HCT116 (cell line): Measurements from ENCODE around the gene MRPL33. TPM values are rescaled to one million over a fixed set of nuclear protein-coding genes. Genes with fewer than 3 reads are reported as not detected.

Experiments used
- ATAC-seq: fragments of 200-7000 bp; cut with Tn5 transposase; 2 replicates; pipeline ENCODE4 v1.9.1; 2020; ENCODE audit warnings: mild to moderate bottlenecking, moderate library complexity
- Bru-seq: library from RNA; stranded (reverse); fragments of 400-500 nt; gene quantifications from one replicate; lab custom pipeline; 2021; lab: Mats Ljungman, UMichigan
- BruChase-seq, 2 experiments: library from RNA; stranded (reverse); fragments of 400-500 nt; gene quantifications; one replicate each; lab custom pipeline; 2021; lab: Mats Ljungman, UMichigan
- BruUV-seq: library from RNA; stranded (reverse); fragments of 400-500 nt; replicated peaks from 2 replicates; lab custom pipeline; 2021; lab: Mats Ljungman, UMichigan
- CTCF ChIA-PET: fragments of 300-600 bp; sonication (Branson Sonifier 250); formaldehyde crosslinking; loops from one replicate; lab custom pipeline; 2021; ENCODE audit warnings: antibody characterized with exemption; lab: Charles Lee
- POLR2A ChIA-PET: fragments of 300-600, 350-600 bp; sonication (Branson Sonifier 250); formaldehyde crosslinking; loops from one replicate; lab custom pipeline; 2021; ENCODE audit warnings: antibody characterized with exemption; lab: Charles Lee
- RAD21 ChIA-PET, 2 experiments: fragments of 300-600 bp; sonication (Branson Sonifier 250); formaldehyde crosslinking; loops; one replicate each; lab custom pipeline; 2023; ENCODE audit warnings: low total read pairs in 2 of 2; ENCODE audit not compliant: uncharacterized antibody in 2 of 2, unreplicated experiment in 2 of 2, low non-redundant PET in 1 of 2; lab: Charles Lee
- DNase-seq: peaks from one replicate; pipeline ENCODE4 v3.0.0-alpha.2; 2010; ENCODE audit warnings: low read depth, low spot score
- H2AFZ ChIP-seq: fragments of 200-600 bp; shearing (Covaris generic), sonication (generic); 2 replicates; pipeline ENCODE4 v1.6.1; 2017; ENCODE audit warnings: low read depth, mixed run types, mixed read lengths, antibody characterized with exemption, low read length; ENCODE audit not compliant: poor library complexity, severe bottlenecking
- H3K27ac ChIP-seq: 2 replicates; pipeline ENCODE4 v1.5.1; 2012; ENCODE audit warnings: low read depth, low read length
- H3K27me3 ChIP-seq: fragments of 200-600 bp; sonication (generic); 2 replicates; pipeline ENCODE4 v1.6.1; 2016; ENCODE audit warnings: mixed run types, low read length, mixed read lengths; ENCODE audit not compliant: insufficient read depth
- H3K36me3 ChIP-seq, 2 experiments: fragments of 200-500 bp in 1 of 2; fragments of 200-600 bp in 1 of 2; sonication (Bioruptor generic) in 1 of 2; sonication (generic) in 1 of 2; 2 replicates each; pipeline versions ENCODE4 v1.5.1 to v1.6.1; 2014 to 2016; ENCODE audit warnings: low read length in 2 of 2, inconsistent platforms in 1 of 2, mixed read lengths in 1 of 2, mixed run types in 1 of 2; ENCODE audit not compliant: insufficient read depth in 2 of 2, control insufficient read depth in 1 of 2
- H3K4me1 ChIP-seq, 2 experiments: fragments of 200-600 bp in 1 of 2; sonication (generic) in 1 of 2; 2 replicates each; pipeline versions ENCODE4 v1.5.1 to v1.6.1; 2012 to 2017; ENCODE audit warnings: low read length in 2 of 2, inconsistent platforms in 1 of 2, mild to moderate bottlenecking in 1 of 2, mixed read lengths in 1 of 2, mixed run types in 1 of 2, moderate library complexity in 1 of 2; ENCODE audit not compliant: insufficient read depth in 2 of 2, control insufficient read depth in 1 of 2
- H3K4me2 ChIP-seq: fragments of 200-600 bp; sonication (generic); 2 replicates; pipeline ENCODE4 v1.6.1; 2017; ENCODE audit warnings: mixed run types, low read length, mixed read lengths
- H3K4me3 ChIP-seq, 2 experiments: fragments of 200-600 bp in 1 of 2; sonication (generic) in 1 of 2; replicated peaks in 1 of 2; 2 replicates each; pipeline ENCODE4 v1.5.1; 2011 to 2016; ENCODE audit warnings: low read length in 2 of 2, control low read depth in 1 of 2, low read depth in 1 of 2, mild to moderate bottlenecking in 1 of 2, mixed read lengths in 1 of 2, mixed run types in 1 of 2
- H3K79me2 ChIP-seq: fragments of 200-600 bp; sonication (generic); 2 replicates; pipeline ENCODE4 v1.6.1; 2017; ENCODE audit warnings: mild to moderate bottlenecking, mixed run types, low read length, moderate library complexity, mixed read lengths; ENCODE audit not compliant: insufficient read depth
- H3K9ac ChIP-seq: fragments of 200-600 bp; sonication (generic); 2 replicates; pipeline ENCODE4 v1.6.1; 2016; ENCODE audit warnings: low read length, mixed read lengths
- H3K9me2 ChIP-seq: fragments of 200-600 bp; sonication (generic), shearing (Covaris generic); 2 replicates; pipeline ENCODE4 v1.6.1; 2017; ENCODE audit warnings: mixed run types, mild to moderate bottlenecking, moderate library complexity; ENCODE audit not compliant: insufficient read depth
- H3K9me3 ChIP-seq, 2 experiments: fragments of 200-500 bp in 1 of 2; fragments of 200-600 bp in 1 of 2; sonication (Bioruptor generic) in 1 of 2; sonication (generic) in 1 of 2; 2 replicates each; pipeline ENCODE4 v1.6.1; 2014 to 2017; ENCODE audit warnings: low read length in 2 of 2, mixed read lengths in 2 of 2, inconsistent platforms in 1 of 2, low read depth in 1 of 2, mild to moderate bottlenecking in 1 of 2, mixed run types in 1 of 2, moderate library complexity in 1 of 2; ENCODE audit not compliant: control insufficient read depth in 1 of 2, insufficient read depth in 1 of 2
- H4K20me1 ChIP-seq: fragments of 200-600 bp; sonication (generic), shearing (Covaris generic); 2 replicates; pipeline ENCODE4 v1.6.1; 2017; ENCODE audit warnings: mixed run types, mild to moderate bottlenecking, moderate library complexity; ENCODE audit not compliant: insufficient read depth
- CBX3 ChIP-seq: IDR thresholded peaks from 2 replicates; pipeline ENCODE4 v1.6.1; 2012; ENCODE audit warnings: low read depth
- EGR1 ChIP-seq: IDR thresholded peaks from 2 replicates; pipeline ENCODE4 v1.6.1; 2012; ENCODE audit warnings: low read depth
- POLR2A ChIP-seq: IDR thresholded peaks from 2 replicates; pipeline ENCODE4 v1.7.0; 2011; ENCODE audit warnings: borderline replicate concordance; ENCODE audit not compliant: insufficient read depth, insufficient read length; ENCODE audit errors: extremely low read depth
- POLR2AphosphoS5 ChIP-seq: IDR thresholded peaks from 2 replicates; pipeline ENCODE4 v1.6.1; 2011; ENCODE audit warnings: mild to moderate bottlenecking, low read depth, low read length, moderate library complexity
- SIN3A ChIP-seq: IDR thresholded peaks from 2 replicates; pipeline ENCODE4 v1.6.1; 2012; ENCODE audit warnings: low read depth
- SP1 ChIP-seq: IDR thresholded peaks from 2 replicates; pipeline ENCODE4 v1.6.1; 2012; ENCODE audit warnings: low read depth
- YY1 ChIP-seq: IDR thresholded peaks from 2 replicates; pipeline ENCODE4 v1.6.1; 2011; ENCODE audit warnings: low read length, low read depth, moderate library complexity, mild to moderate bottlenecking; ENCODE audit not compliant: insufficient replicate concordance; ENCODE audit errors: extremely low read depth
- ZFX ChIP-seq: fragments of 450-650 bp; IDR thresholded peaks from 2 replicates; pipeline ENCODE4 v1.6.1; 2017
- intact Hi-C: fragments of 100-400 bp; cut with micrococcal nuclease; formaldehyde crosslinking; loops from 2 replicates; pipeline ENCODE4 v1.10.0; 2022
- long read RNA-seq: library from polyadenylated mRNA; unstranded; transcript quantifications from one replicate; pipeline ENCODE4 v2.0.0, GENCODE V29; 2021; ENCODE audit not compliant: unreplicated experiment
- polyA plus RNA-seq: library from polyadenylated mRNA; unstranded; fragments of >200 nt; gene quantifications from 2 replicates; pipeline ENCODE4 v1.2.1, GENCODE V29; 2012; ENCODE audit warnings: missing spikeins
- total RNA-seq: library from RNA; stranded (reverse); gene quantifications from one replicate; pipeline ENCODE4 v1.2.1, GENCODE V29; 2021; ENCODE audit not compliant: unreplicated experiment
- TF ChIP-seq, protein P1 (sequence below): IDR thresholded peaks from 2 replicates; pipeline ENCODE4 v1.6.1; 2011; ENCODE audit warnings: mild to moderate bottlenecking, low read length, moderate library complexity; ENCODE audit not compliant: insufficient replicate concordance; ENCODE audit errors: extremely low read depth
- TF ChIP-seq, protein P2 (sequence below), 3 experiments: fragments of 200-600 bp in 1 of 3; sonication (generic) in 1 of 3; IDR thresholded peaks in 2 of 3; conservative IDR thresholded peaks in 1 of 3; 2 replicates each; pipeline ENCODE4 v1.5.1; 2012 to 2017; ENCODE audit warnings: low read depth in 2 of 3, low read length in 2 of 3, antibody characterized with exemption in 1 of 3, borderline replicate concordance in 1 of 3, control low read depth in 1 of 3, mild to moderate bottlenecking in 1 of 3, mixed read lengths in 1 of 3, mixed run types in 1 of 3, moderate library complexity in 1 of 3; ENCODE audit not compliant: insufficient read depth in 1 of 3
- TF ChIP-seq, protein P3 (sequence below): IDR thresholded peaks from 2 replicates; pipeline ENCODE4 v1.6.1; 2012

Gene MRPL33
- total RNA-seq: 66.3 TPM
- 26.1 and 35.9 TPM in 2 replicates for polyA plus RNA-seq
- percentile 95 among the genes with signal in this experiment for Bru-seq, nascent RNA
- BruChase-seq, experiment 1, labeled RNA remaining after a 6-hour chase: percentile 83 among the genes with signal in this experiment
- percentile 85 among the genes with signal in this experiment for BruChase-seq, experiment 2, labeled RNA remaining after a 2-hour chase
- long read RNA-seq, transcript MRPL33-202 (3 exons, 404 nt): minor isoform, 15 of 103 reads
- long read RNA-seq, transcript MRPL33-201 (4 exons, 518 nt): major isoform, 27 of 103 reads
- long read RNA-seq, partial matches to known transcripts: 49 of 103 reads
- long read RNA-seq, other reads (novel, unspliced or antisense): 11 of 103 reads

DNA sequence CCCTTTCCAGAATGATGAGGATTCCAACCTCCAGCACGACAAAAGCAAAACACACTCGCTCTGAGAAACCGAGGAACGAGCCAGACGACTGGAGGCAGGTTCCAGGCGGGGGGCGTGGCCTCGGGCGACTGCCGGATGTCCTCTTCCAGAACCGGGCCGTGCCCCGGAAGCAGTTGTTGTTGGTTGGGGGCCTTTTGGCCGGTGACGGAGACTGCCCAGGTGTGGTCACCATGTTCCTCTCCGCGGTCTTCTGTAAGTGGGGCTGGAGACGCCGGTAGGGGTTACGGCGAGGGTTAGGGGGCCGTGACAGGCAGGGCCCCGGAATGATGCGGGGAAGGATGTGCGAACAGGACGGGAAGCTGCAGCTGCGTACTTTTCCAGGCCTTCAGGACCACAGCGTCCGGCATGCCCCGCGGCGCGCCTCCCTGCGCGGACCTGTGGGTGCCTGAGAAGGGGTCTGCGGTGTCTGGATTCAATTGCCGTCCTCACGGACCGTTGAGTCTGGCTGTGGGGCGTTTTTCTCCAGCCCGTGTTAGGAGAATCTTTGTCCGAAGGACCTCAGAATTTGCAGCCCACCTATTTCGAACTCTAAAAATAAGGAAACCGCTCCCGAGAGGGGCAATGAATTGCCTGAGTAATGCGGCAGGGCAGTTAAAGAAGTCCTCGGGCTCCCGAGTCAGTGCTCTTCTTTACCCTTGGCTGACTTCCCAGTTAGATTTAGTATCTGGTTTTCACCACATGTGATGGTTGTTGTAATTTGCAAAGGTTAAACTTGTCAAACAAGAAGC lies at the start of gene MRPL33:
MRPL33 (plus strand) TSS at position 172 of the 788 bp plus-strand sequence; CDS start at position 231, 59 bp downstream.
- Histone ChIP-seq H3K4me3 (peak within 1 kb of the TSS; percentile 83 to 98), H3K9me3 (no peaks in the 10 kb centered on the region), H3K27me3 (no peaks in the 10 kb centered on the region), H3K27ac (peak within 1 kb of the TSS; percentile 65), H3K36me3 (peaks cover 3 to 11% of the 10 kb centered on the region in 2 experiments; a peak in 2 of 4 replicates), H3K4me1 (peaks cover 5 to 19% of the 10 kb centered on the region in 2 experiments; a peak in 3 of 4 replicates), H3K4me2 (peak within 1 kb of the TSS; percentile 89), H4K20me1 (no peaks in the 10 kb centered on the region), H2AFZ (peak within 1 kb of the TSS; percentile 56), H3K79me2 (peaks cover 51% of the 10 kb centered on the region), H3K9me2 (no peaks in the 10 kb centered on the region), H3K9ac (peak within 1 kb of the TSS; percentile 80)
- BruUV-seq: TSS peak; percentile 60
- ChIA-PET POLR2A (interaction anchor here (0.6 kb wide), 1 partner anchor 49 kb away, joined by 6 read pairs; no protein-coding TSS in a partner anchor), RAD21 (no interaction called here), CTCF (no interaction called here)
- intact Hi-C loops: no loop called here
- peak; percentile 80 for DNase-seq
- peak; percentile 94 for ATAC-seq
- TF ChIP-seq SIN3A: peak; percentile 73
- peak; percentile 83 for TF ChIP-seq ZFX
- TF ChIP-seq, protein P1, sequence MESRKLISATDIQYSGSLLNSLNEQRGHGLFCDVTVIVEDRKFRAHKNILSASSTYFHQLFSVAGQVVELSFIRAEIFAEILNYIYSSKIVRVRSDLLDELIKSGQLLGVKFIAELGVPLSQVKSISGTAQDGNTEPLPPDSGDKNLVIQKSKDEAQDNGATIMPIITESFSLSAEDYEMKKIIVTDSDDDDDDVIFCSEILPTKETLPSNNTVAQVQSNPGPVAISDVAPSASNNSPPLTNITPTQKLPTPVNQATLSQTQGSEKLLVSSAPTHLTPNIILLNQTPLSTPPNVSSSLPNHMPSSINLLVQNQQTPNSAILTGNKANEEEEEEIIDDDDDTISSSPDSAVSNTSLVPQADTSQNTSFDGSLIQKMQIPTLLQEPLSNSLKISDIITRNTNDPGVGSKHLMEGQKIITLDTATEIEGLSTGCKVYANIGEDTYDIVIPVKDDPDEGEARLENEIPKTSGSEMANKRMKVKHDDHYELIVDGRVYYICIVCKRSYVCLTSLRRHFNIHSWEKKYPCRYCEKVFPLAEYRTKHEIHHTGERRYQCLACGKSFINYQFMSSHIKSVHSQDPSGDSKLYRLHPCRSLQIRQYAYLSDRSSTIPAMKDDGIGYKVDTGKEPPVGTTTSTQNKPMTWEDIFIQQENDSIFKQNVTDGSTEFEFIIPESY: no peak
- TF ChIP-seq SP1: peak; percentile 51; the same call in 1 of the 2 replicates
- TF ChIP-seq EGR1: peak; percentile 66; the same call in 1 of the 2 replicates
- TF ChIP-seq, protein P2, sequence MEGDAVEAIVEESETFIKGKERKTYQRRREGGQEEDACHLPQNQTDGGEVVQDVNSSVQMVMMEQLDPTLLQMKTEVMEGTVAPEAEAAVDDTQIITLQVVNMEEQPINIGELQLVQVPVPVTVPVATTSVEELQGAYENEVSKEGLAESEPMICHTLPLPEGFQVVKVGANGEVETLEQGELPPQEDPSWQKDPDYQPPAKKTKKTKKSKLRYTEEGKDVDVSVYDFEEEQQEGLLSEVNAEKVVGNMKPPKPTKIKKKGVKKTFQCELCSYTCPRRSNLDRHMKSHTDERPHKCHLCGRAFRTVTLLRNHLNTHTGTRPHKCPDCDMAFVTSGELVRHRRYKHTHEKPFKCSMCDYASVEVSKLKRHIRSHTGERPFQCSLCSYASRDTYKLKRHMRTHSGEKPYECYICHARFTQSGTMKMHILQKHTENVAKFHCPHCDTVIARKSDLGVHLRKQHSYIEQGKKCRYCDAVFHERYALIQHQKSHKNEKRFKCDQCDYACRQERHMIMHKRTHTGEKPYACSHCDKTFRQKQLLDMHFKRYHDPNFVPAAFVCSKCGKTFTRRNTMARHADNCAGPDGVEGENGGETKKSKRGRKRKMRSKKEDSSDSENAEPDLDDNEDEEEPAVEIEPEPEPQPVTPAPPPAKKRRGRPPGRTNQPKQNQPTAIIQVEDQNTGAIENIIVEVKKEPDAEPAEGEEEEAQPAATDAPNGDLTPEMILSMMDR (IDR thresholded peaks at IDR 0.05 in 2 of 3, conservative IDR thresholded peaks at IDR 0.05 in 1 of 3; ENCODE audit: borderline replicate concordance in 1 of 3, insufficient read depth in 1 of 3, low read depth in 2 of 3, low read length in 2 of 3): no peak
- TF ChIP-seq, protein P3, sequence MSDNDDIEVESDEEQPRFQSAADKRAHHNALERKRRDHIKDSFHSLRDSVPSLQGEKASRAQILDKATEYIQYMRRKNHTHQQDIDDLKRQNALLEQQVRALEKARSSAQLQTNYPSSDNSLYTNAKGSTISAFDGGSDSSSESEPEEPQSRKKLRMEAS: peak; percentile 75; the same call in 1 of the 2 replicates
- peak; percentile 97 for TF ChIP-seq POLR2AphosphoS5
- peak; percentile 86 for TF ChIP-seq POLR2A
- TF ChIP-seq YY1: peak; percentile 67
- 0 out of 2 replicates have a peak, but pooled peaks have one; percentile 21 for TF ChIP-seq CBX3
